ENCODE measurements around the gene OCIAD1. TPM values are rescaled to one million over a fixed set of nuclear protein-coding genes. Genes with fewer than 3 reads are reported as not detected.
"Not testable (repeated sequence)": the region's sequence is repeated elsewhere in the genome, so short reads cannot be mapped to it uniquely, and the experiment has no call there.

OCIAD1 gene
- total and polyA plus RNA-seq, 2 donors (not counting 1 experiment from before 2014, with no cell fraction given): 82.3 to 119 TPM

DNA sequence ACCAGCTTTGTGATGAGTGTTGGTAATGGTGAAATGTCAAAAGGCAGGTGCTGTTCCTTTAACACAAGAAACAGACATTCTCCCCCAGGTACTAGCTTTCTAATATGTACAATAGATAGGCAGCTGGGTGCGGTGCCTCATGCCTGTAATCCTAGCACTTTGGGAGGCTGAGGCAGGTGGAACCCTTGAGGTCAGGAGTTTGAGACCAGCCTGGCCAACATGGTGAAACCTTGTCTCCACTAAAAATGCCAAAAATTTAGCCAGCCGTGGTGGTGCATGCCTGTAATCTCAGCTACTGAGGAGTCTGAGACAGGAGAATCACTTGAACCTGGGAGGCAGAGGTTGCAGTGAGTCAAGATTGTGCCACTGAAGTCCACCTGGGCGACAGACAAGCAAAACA is 50.8 kb downstream of the OCIAD1 start:
- H3K36me3 ChIP-seq (replicated peaks in 1 of 2; ENCODE audit: control extremely low read depth in 1 of 2, control insufficient read depth in 1 of 2, extremely low read depth in 1 of 2, insufficient read depth in 2 of 2, low read length in 1 of 2); H3K4me1 Mint-ChIP-seq; DNase-seq; H4K20me1 ChIP-seq (ENCODE audit: control insufficient read depth, insufficient read depth, low read length, poor library complexity, severe bottlenecking); H3K27ac Mint-ChIP-seq; H2AFZ ChIP-seq (ENCODE audit: insufficient read depth, low read depth, low read length, poor library complexity, severe bottlenecking); H3K4me3 Mint-ChIP-seq; H3K9me3 ChIP-seq (ENCODE audit: control extremely low read depth in 1 of 3, control insufficient read depth in 2 of 3, insufficient read depth in 1 of 3, low read length in 2 of 3); H3K27me3 Mint-ChIP-seq; H3K27me3 ChIP-seq (replicated peaks in 1 of 4; ENCODE audit: control extremely low read depth in 1 of 4, control insufficient read depth in 3 of 4, insufficient read depth in 4 of 4, low read length in 3 of 4); H3K4me1 ChIP-seq (ENCODE audit: control insufficient read depth in 2 of 2, insufficient read depth in 2 of 2, low read length in 2 of 2); H3K4me3 ChIP-seq (ENCODE audit: control extremely low read depth in 1 of 5, extremely low read depth in 1 of 5, insufficient read depth in 1 of 5, low read depth in 2 of 5, low read length in 4 of 5); H3K79me2 ChIP-seq (ENCODE audit: control insufficient read depth, insufficient read depth, low read length); intact Hi-C loops (cut with micrococcal nuclease); ATAC-seq (ENCODE audit: low read depth); H3K27ac ChIP-seq (ENCODE audit: low read length in 2 of 2); H3K4me2 ChIP-seq (replicated peaks; ENCODE audit: low read depth, low read length, poor library complexity, severe bottlenecking); H3K9ac ChIP-seq (ENCODE audit: low read length); CTCF ChIA-PET; H3K9me3 Mint-ChIP-seq (ENCODE audit: insufficient read depth): not testable (repeated sequence)
- WGBS (ENCODE audit: insufficient coverage): 100% methylated on average over 1 of the region's 3 CpGs
- POLR2A ChIA-PET: interaction anchor here (0.7 kb wide), 1 partner anchor 246 kb away, joined by 3 read pairs; no protein-coding TSS in a partner anchor

DNA sequence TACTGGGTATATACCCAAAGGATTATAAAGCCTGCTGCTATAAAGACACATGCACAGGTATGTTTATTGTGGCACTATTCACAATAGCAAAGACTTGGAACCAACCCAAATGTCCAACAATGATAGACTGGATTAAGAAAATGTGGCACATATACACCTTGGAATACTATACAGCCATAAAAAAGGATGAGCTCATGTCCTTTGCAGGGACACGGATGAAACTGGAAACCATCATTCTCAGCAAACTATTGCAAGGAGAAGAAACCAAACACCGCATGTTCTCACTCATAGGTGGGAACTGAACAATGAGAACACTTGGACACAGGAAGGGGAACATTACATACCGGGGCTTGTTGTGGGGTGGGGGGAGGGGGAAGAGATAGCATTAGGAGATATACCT is 58.9 kb downstream of the OCIAD1 start:
- POLR2A ChIA-PET; intact Hi-C loops (cut with micrococcal nuclease); DNase-seq; H3K27me3 Mint-ChIP-seq; H3K9me3 ChIP-seq (ENCODE audit: control extremely low read depth in 1 of 3, control insufficient read depth in 2 of 3, insufficient read depth in 1 of 3, low read length in 2 of 3); H3K4me2 ChIP-seq (replicated peaks; ENCODE audit: low read depth, low read length, poor library complexity, severe bottlenecking); H3K4me1 Mint-ChIP-seq; H3K4me3 Mint-ChIP-seq; H3K27ac ChIP-seq (ENCODE audit: low read length in 2 of 2); H3K79me2 ChIP-seq (ENCODE audit: control insufficient read depth, insufficient read depth, low read length); H4K20me1 ChIP-seq (ENCODE audit: control insufficient read depth, insufficient read depth, low read length, poor library complexity, severe bottlenecking); H3K9ac ChIP-seq (ENCODE audit: low read length); H3K27ac Mint-ChIP-seq; H3K27me3 ChIP-seq (replicated peaks in 1 of 4; ENCODE audit: control extremely low read depth in 1 of 4, control insufficient read depth in 3 of 4, insufficient read depth in 4 of 4, low read length in 3 of 4); H3K4me1 ChIP-seq (ENCODE audit: control insufficient read depth in 2 of 2, insufficient read depth in 2 of 2, low read length in 2 of 2); H2AFZ ChIP-seq (ENCODE audit: insufficient read depth, low read depth, low read length, poor library complexity, severe bottlenecking); CTCF ChIA-PET; H3K9me3 Mint-ChIP-seq (ENCODE audit: insufficient read depth); H3K4me3 ChIP-seq (ENCODE audit: control extremely low read depth in 1 of 5, extremely low read depth in 1 of 5, insufficient read depth in 1 of 5, low read depth in 2 of 5, low read length in 4 of 5); ATAC-seq (ENCODE audit: low read depth): not testable (repeated sequence)
- WGBS (ENCODE audit: insufficient coverage): 100% methylated on average over 1 of the region's 3 CpGs
- peaks cover 13 to 39% of the 10 kb centered on the region in 2 experiments for H3K36me3 ChIP-seq (replicated peaks in 1 of 2; ENCODE audit: control extremely low read depth in 1 of 2, control insufficient read depth in 1 of 2, extremely low read depth in 1 of 2, insufficient read depth in 2 of 2, low read length in 1 of 2)

All from B cell (primary cell).